Psoas muscle (tissue), 8 donors: Measurements from ENCODE around the gene DOP1A. TPM values are rescaled to one million over a fixed set of nuclear protein-coding genes. Genes with fewer than 3 reads are reported as not detected.

Experiments
- ATAC-seq, 4 donors: fragments of 200-7000 bp; cut with Tn5 transposase; one replicate each; pipeline ENCODE4 v1.9.1; 2020; ENCODE audit warnings: moderate library complexity in 3 of 4, mild to moderate bottlenecking in 2 of 4
- DNase-seq, 2 donors: peaks; one replicate each; pipeline ENCODE4 v3.0.0-alpha.2; 2020
- H3K27ac ChIP-seq: fragments of 200-600 bp; one replicate; pipeline ENCODE4 v1.8.0; 2022
- H3K27me3 ChIP-seq, 3 donors: fragments of 200-600 bp in 1 of 3; one replicate each; pipeline versions ENCODE4 v1.6.1 to v1.8.0; 2013 to 2022; ENCODE audit warnings: low read length in 2 of 3, mild to moderate bottlenecking in 2 of 3, moderate library complexity in 1 of 3; ENCODE audit not compliant: insufficient read depth in 3 of 3
- H3K36me3 ChIP-seq, 2 donors: fragments of 200-600 bp in 1 of 2; one replicate each; pipeline versions ENCODE4 v1.6.1 to v1.8.0; 2013 to 2022; ENCODE audit warnings: low read depth in 1 of 2, mild to moderate bottlenecking in 1 of 2, moderate library complexity in 1 of 2; ENCODE audit not compliant: insufficient read depth in 1 of 2
- H3K4me1 ChIP-seq: fragments of 200-600 bp; one replicate; pipeline ENCODE4 v1.8.0; 2022
- H3K4me3 ChIP-seq: fragments of 200-600 bp; one replicate; pipeline ENCODE4 v1.8.0; 2022; ENCODE audit warnings: mild to moderate bottlenecking
- H3K9me3 ChIP-seq: fragments of 200-600 bp; one replicate; pipeline ENCODE4 v1.8.0; 2022
- CTCF ChIP-seq: fragments of 200-600 bp; IDR thresholded peaks from one replicate; pipeline ENCODE4 v1.8.0; 2022; ENCODE audit warnings: antibody characterized with exemption
- WGBS, 3 donors: extraction: QIAGEN DNeasy Blood & Tissue Kit; methylation state at CpG; one replicate each; pipeline versions ENCODE4 v1.1.6 to v1.1.7; 2013; 5-methylcytosine and 5-hydroxymethylcytosine counted together
- intact Hi-C, 2 donors: fragments of 100-400 bp; cut with DNase I; formaldehyde crosslinking; loops; one replicate each; pipeline versions ENCODE4 v1.11.0 to v1.14.2; 2022
- polyA plus RNA-seq, 3 donors: library from polyadenylated mRNA; stranded (reverse); fragments of 200-250 nt; gene quantifications; one replicate each; pipeline ENCODE4 v1.2.3, GENCODE V29; 2013
- total RNA-seq, 4 donors: library from RNA; stranded (reverse); fragmentation: NEBNext Ultra II Directional in 2 of 4; extraction: Animal tissue kit (Norgen Biotek cat#: 25700) in 2 of 4; gene quantifications; one replicate each; pipeline versions ENCODE4 v1.2.1 to v1.2.4, GENCODE V29; 2021 to 2023
- donor health status: healthy with polysubstance abuse.
- donor health status: DM: no; HTN: no; CAD: no; lungs with moderate emphysema.
- donor health status: Bipolar disorder and iron deficiency.
- donor health status: healthy.
- donor health status: DM: yes; HTN: yes; CAD: no.
- donor health status: DM: no; HTN: no; CAD: no.
- donor health status: DM: no; HTN: no; CAD: no.
- donor health status: DM: yes; HTN: yes; CAD: no.

The DOP1A gene
- total and polyA plus RNA-seq, 7 donors: 2.1 to 14.0 (median 12.7) TPM

GRCh38 chr6:83119742-83120300, 52.4 kb downstream of the DOP1A start:
- ATAC-seq (no peak), DNase-seq (no peak)
- Histone ChIP-seq H3K27ac (no peak overlapping the region), H3K9me3 (no peaks in the 10 kb centered on the region), H3K36me3 (peaks cover 0 to 69% of the 10 kb centered on the region in 2 donors), H3K4me1 (no peaks in the 10 kb centered on the region), H3K4me3 (no peak overlapping the region), H3K27me3 (no peaks in the 10 kb centered on the region)
- intact Hi-C loops: loop anchor here in 1 of 2 donors (5.0 kb wide), 1 partner anchor 47 kb away; no protein-coding TSS in a partner anchor
- TF ChIP-seq CTCF: no peak
- WGBS, 3 donors: 89 to 96% (median 94%) methylated on average over 2 of the region's 2 CpGs

- Histone ChIP-seq H3K4me1 (no peaks in the 10 kb centered on the region), H3K4me3 (no peak overlapping the region), H3K27ac (no peak overlapping the region), H3K36me3 (peaks cover 8 to 100% of the 10 kb centered on the region in 2 donors), H3K27me3 (no peaks in the 10 kb centered on the region), H3K9me3 (no peaks in the 10 kb centered on the region)
- no peak for ATAC-seq
- no peak for TF ChIP-seq CTCF
- no peak for DNase-seq
- 96 to 98% (median 98%) methylated on average over 3 of the region's 3 CpGs for WGBS, 3 donors
- intact Hi-C loops: no loop called here
These were observed 57.1 kb downstream of the DOP1A start for GRCh38 chr6:83124553-83124952.

GRCh38 chr6:83125425-83125824, 58.0 kb downstream of the DOP1A start:
- Histone ChIP-seq H3K36me3 (peaks cover 8 to 100% of the 10 kb centered on the region in 2 donors), H3K9me3 (no peaks in the 10 kb centered on the region), H3K27me3 (no peaks in the 10 kb centered on the region), H3K4me3 (no peak overlapping the region), H3K4me1 (no peaks in the 10 kb centered on the region), H3K27ac (no peak overlapping the region)
- ATAC-seq (no peak), DNase-seq (no peak)
- TF ChIP-seq CTCF: no peak
- intact Hi-C loops: loop anchor here in 1 of 2 donors (5.0 kb wide), 1 partner anchor 42 kb away; no protein-coding TSS in a partner anchor

- H3K27me3 ChIP-seq: no peaks in the 10 kb centered on the region
- DNase-seq: no peak
- no peak for TF ChIP-seq CTCF
- ATAC-seq: no peak
- peaks cover 8 to 100% of the 10 kb centered on the region in 2 donors for H3K36me3 ChIP-seq
- no peak overlapping the region for H3K4me3 ChIP-seq
- no peaks in the 10 kb centered on the region for H3K9me3 ChIP-seq
- H3K27ac ChIP-seq: no peak overlapping the region
- WGBS, 3 donors: 99 to 100% (median 100%) methylated on average over 2 of the region's 2 CpGs
- intact Hi-C loops: loop anchor here in 1 of 2 donors (5.0 kb wide), 1 partner anchor 41 kb away; no protein-coding TSS in a partner anchor
- H3K4me1 ChIP-seq: no peaks in the 10 kb centered on the region
These were observed 58.8 kb downstream of the DOP1A start for GRCh38 chr6:83126223-83126622.

GRCh38 chr6:83126807-83127206, 59.3 kb downstream of the DOP1A start:
- Histone ChIP-seq H3K4me3 (no peak overlapping the region), H3K27me3 (no peaks in the 10 kb centered on the region), H3K36me3 (peaks cover 8 to 100% of the 10 kb centered on the region in 2 donors), H3K9me3 (no peaks in the 10 kb centered on the region), H3K27ac (no peak overlapping the region), H3K4me1 (no peaks in the 10 kb centered on the region)
- intact Hi-C loops: loop anchor here in 1 of 2 donors (5.0 kb wide), 1 partner anchor 40 kb away; no protein-coding TSS in a partner anchor
- DNase-seq (no peak), ATAC-seq (no peak)
- WGBS, 3 donors: 93 to 96% (median 94%) methylated on average over 5 of the region's 5 CpGs
- no peak for TF ChIP-seq CTCF
